BE2C (cell line): ENCODE measurements around the gene SPON2.

ENCODE experiments used
- DNase-seq: peaks from one replicate; pipeline ENCODE4 v3.0.0-alpha.2; 2020
- H3K27me3 ChIP-seq: fragments of 250-450 bp; sonication (Bioruptor Pico); 2 replicates; pipeline ENCODE4 v1.5.1; 2020; ENCODE audit warnings: mild to moderate bottlenecking
- H3K36me3 ChIP-seq: fragments of 250-450 bp; sonication (Bioruptor Pico); 2 replicates; pipeline ENCODE4 v1.5.1; 2020; ENCODE audit warnings: mild to moderate bottlenecking
- H3K4me1 ChIP-seq: fragments of 250-450 bp; sonication (Bioruptor Pico); 2 replicates; pipeline ENCODE4 v1.5.1; 2020
- H3K4me3 ChIP-seq: 2 replicates; pipeline ENCODE4 v1.5.1; 2011; ENCODE audit warnings: low read depth, low read length
- H3K9me3 ChIP-seq: fragments of 250-450 bp; sonication (Bioruptor Pico); 2 replicates; pipeline ENCODE4 v1.5.1; 2020
- TF ChIP-seq, protein P1 (sequence below): IDR thresholded peaks from 2 replicates; pipeline ENCODE4 v1.5.1; 2012; ENCODE audit warnings: mild to moderate bottlenecking, low read depth, low read length

The SPON2 gene

DNA sequence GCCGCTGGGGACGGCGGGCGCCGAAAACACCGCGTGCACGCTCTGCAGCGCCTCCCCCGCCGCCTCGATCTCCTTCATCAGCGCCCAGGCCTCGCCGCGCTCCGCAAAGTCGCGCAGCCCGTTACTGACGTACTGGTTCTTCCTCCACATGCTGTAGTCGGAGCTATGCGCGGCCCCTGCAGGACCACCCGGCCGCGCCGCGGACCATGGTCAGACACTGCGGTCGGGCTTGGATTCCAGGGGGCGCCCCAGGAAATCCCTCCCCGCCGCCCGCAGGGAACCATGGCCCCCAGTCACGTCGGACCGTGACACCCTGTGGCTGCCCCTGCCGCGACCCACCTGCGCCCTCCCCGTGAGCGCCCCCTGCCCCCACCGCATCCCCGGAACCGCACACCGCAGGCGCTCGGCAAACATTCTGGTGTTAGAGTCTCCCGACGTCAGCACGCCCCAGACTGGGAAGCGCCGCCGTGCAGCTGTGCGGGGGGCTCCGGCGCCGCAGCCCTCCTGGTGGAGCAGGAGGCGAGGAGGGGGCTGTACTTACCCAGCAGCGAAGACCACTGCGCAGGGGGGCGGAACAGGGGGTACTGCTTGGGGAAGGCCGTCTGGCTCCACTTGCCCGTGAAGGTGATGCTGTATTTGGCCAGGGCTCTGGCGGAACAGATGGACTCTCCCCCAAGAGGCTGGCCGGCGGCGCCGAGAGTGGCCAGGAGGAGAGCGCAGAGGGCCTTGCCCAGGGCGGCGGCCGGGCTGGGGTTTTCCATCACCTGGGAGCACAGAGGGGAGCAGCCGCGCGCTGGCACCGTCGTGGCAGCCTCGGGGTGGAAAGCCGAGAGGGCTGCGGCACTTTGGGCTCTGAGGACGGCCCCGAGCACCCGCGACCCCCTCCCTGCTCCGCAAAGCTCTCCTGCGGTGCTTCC lies 814 bp downstream of the SPON2 start:
- no peak for DNase-seq
- no peaks in the 10 kb centered on the region for H3K9me3 ChIP-seq
- H3K4me3 ChIP-seq: no peak overlapping the region
- no peaks in the 10 kb centered on the region for H3K36me3 ChIP-seq
- peaks cover 55% of the 10 kb centered on the region for H3K27me3 ChIP-seq
- H3K4me1 ChIP-seq: no peaks in the 10 kb centered on the region
- TF ChIP-seq, protein P1, sequence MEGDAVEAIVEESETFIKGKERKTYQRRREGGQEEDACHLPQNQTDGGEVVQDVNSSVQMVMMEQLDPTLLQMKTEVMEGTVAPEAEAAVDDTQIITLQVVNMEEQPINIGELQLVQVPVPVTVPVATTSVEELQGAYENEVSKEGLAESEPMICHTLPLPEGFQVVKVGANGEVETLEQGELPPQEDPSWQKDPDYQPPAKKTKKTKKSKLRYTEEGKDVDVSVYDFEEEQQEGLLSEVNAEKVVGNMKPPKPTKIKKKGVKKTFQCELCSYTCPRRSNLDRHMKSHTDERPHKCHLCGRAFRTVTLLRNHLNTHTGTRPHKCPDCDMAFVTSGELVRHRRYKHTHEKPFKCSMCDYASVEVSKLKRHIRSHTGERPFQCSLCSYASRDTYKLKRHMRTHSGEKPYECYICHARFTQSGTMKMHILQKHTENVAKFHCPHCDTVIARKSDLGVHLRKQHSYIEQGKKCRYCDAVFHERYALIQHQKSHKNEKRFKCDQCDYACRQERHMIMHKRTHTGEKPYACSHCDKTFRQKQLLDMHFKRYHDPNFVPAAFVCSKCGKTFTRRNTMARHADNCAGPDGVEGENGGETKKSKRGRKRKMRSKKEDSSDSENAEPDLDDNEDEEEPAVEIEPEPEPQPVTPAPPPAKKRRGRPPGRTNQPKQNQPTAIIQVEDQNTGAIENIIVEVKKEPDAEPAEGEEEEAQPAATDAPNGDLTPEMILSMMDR: no peak

DNA sequence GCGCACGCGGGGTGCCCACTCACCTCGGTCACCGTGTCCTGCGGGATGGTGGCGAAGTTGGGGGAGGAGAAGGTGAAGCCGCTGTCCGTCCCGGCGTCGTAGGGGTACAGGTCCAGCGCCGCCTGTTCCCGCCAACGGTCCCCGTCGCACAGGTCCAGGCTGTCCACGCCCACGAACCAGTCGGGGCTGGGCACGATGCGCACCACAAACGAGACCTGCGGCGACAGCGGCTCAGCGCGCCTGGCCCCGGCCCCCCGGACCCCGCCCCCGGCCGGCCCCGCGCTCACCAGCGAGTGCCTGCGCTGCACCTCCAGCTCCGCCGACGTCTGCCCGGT lies 1.4 kb downstream of the SPON2 start:
- Histone ChIP-seq H3K4me1 (no peaks in the 10 kb centered on the region), H3K36me3 (no peaks in the 10 kb centered on the region), H3K9me3 (no peaks in the 10 kb centered on the region), H3K27me3 (peaks cover 55% of the 10 kb centered on the region), H3K4me3 (no peak overlapping the region)
- TF ChIP-seq, protein P1: no peak
- no peak for DNase-seq

DNA sequence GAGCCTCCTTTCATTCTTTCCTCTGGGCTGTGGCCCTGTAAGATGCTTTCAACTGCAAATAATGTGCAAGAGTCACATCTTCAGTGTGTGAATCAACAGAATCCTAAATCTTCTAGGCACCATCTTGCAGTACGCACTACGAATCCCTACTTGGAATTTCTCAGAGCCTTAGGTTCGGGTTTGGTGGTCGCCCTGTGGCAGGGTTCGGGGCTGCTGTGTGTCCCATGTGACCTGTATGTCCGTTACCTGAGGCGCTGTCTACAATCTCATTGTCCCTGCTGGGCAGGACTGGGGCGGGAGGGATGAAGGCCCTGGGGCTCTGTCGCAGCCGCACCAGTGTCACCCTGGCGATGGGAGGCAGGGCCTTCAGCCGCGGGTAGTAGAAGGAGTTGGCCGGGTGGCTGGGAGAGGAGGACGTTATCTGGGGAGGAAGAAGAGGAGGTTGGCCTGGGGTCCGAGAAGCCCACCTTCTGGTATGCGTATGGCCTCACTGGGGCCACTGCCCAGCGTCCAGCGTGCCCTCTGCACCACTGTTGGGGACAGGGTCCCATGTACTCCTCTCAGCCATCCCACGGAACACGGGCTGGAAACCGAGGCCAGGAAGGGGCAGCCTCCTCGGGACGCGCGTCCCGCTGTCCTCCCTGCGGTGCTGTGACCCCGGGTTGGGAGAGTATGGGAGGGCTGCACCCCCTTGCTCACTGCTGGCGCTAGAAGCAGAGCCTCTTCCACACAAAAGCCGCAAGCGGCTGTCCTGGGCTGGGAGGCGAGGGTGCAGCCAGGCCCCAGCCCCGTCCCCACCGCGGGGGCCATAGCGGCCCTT lies 2.0 kb downstream of the SPON2 start:
- Histone ChIP-seq H3K27me3 (peaks cover 55% of the 10 kb centered on the region), H3K4me1 (no peaks in the 10 kb centered on the region), H3K9me3 (no peaks in the 10 kb centered on the region), H3K36me3 (no peaks in the 10 kb centered on the region), H3K4me3 (no peak overlapping the region)
- DNase-seq: no peak
- TF ChIP-seq, protein P1: no peak

DNA sequence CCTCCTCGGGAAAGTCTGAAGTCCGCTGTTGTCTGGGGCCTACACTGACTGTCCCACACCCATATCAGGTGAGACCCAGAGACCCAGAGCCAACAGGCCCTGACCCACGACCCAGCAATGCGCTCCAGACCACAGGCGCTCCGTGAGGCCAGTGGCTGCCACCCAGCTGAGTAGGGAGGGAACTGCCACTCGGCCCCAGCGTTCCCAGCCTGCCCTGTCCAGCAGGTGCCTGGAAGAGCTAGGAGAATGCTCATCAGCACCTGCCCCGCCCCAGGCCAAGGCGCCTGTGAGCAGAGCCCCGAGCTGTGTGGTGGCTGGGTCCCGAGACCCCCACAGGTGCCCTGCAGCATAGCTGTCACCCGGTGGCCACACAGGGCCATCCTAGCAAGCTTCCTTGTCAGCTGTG lies 2.7 kb downstream of the SPON2 start:
- H3K9me3 ChIP-seq: no peaks in the 10 kb centered on the region
- H3K27me3 ChIP-seq: peaks cover 55% of the 10 kb centered on the region
- no peak overlapping the region for H3K4me3 ChIP-seq
- TF ChIP-seq, protein P1: no peak
- no peaks in the 10 kb centered on the region for H3K36me3 ChIP-seq
- DNase-seq: no peak
- H3K4me1 ChIP-seq: no peaks in the 10 kb centered on the region

DNA sequence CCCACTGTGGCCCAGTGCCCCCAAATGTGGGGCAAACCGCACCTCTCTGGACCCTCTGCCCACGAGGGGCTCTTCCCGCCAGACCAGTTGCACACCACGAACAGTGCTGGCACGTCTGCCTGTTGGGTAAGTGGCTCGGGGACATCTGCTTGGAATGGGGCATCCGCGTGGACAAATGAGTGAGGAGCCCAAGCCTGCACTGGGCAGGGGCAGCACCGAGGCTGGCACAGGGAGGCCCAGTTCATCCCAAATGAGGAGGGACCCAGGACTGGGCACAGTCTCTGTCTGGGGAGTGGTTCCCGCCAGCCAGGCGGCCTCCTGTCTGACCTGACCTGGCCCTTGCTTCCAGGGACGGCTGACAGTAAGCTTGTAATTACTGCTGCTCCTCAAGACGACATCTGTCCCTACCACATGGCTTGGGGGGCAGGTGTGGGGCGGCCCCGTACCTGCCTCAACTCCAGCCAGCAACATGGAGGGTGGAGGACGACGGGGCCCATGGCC lies 3.2 kb downstream of the SPON2 start:
- no peaks in the 10 kb centered on the region for H3K4me1 ChIP-seq
- no peaks in the 10 kb centered on the region for H3K9me3 ChIP-seq
- no peaks in the 10 kb centered on the region for H3K36me3 ChIP-seq
- H3K4me3 ChIP-seq: no peak overlapping the region
- H3K27me3 ChIP-seq: peaks cover 55% of the 10 kb centered on the region
- TF ChIP-seq, protein P1: no peak
- no peak for DNase-seq
